Activated CD4-positive, alpha-beta T cell treated with anti-CD3 and anti-CD28 coated beads, Interleukin-2, amount 10 ng/mL, durations not matched to agents 24 days and 14 days (primary cell): Measurements from ENCODE around the gene NOLC1. TPM values are rescaled to one million over a fixed set of nuclear protein-coding genes. Genes with fewer than 3 reads are reported as not detected.

Source experiments
- DNase-seq: peaks from one replicate; pipeline ENCODE4 v3.0.0; 2022
- H3K27ac Mint-ChIP-seq: one replicate; pipeline ENCODE4 v1.8.0; 2022; ENCODE audit warnings: mild to moderate bottlenecking, mixed read lengths
- H3K27me3 Mint-ChIP-seq: one replicate; pipeline ENCODE4 v1.8.0; 2022; ENCODE audit warnings: mixed read lengths
- H3K36me3 Mint-ChIP-seq: one replicate; pipeline ENCODE4 v1.8.0; 2022; ENCODE audit warnings: low read depth, mild to moderate bottlenecking, mixed read lengths
- H3K4me1 Mint-ChIP-seq: one replicate; pipeline ENCODE4 v1.8.0; 2021; ENCODE audit warnings: mixed read lengths
- H3K4me3 Mint-ChIP-seq: one replicate; pipeline ENCODE4 v1.8.0; 2022; ENCODE audit warnings: mild to moderate bottlenecking, moderate library complexity, mixed read lengths
- H3K9me3 Mint-ChIP-seq: one replicate; pipeline ENCODE4 v1.8.0; 2021; ENCODE audit warnings: mixed read lengths
- intact Hi-C: fragments of 100-400 bp; cut with micrococcal nuclease; formaldehyde crosslinking; loops from one replicate; pipeline ENCODE4 v1.15.1; 2023
- total RNA-seq: library from RNA; stranded (reverse); gene quantifications from 2 replicates; pipeline ENCODE4 v1.2.3, GENCODE V29; 2022

Gene NOLC1
- total RNA-seq, 1 donor from 2014 or later, result 281 TPM

DNA sequence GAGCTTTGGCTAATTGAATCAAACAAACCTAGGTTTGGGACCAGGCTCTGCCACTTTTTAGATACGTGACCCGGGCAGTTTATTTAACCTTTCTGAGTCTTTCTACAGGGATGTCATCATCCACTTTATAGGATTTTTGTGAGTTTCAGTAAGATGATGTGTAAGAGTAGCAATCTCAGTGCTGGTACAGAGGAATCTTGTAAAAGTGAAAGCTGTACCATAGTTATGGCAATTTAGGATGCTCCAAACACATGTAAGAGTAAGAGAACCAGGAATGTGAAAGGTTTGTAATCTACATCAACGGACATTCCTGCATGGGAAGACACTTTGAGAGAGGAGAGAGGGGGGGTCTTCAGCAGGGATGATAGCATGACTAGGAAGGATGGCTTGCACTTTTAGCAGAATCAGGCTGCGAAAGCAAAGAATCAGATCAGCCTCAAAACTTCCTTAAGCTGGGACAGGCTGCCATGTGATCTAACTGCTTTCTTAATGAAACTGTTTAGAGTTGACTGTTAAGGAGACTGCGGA, 968 bp downstream of the NOLC1 start:
- peaks cover 49% of the 10 kb centered on the region for H3K4me1 Mint-ChIP-seq
- peak overlapping the region; percentile 99 for H3K4me3 Mint-ChIP-seq
- H3K27ac Mint-ChIP-seq, result peak overlapping the region; percentile 99
- peaks cover 2% of the 10 kb centered on the region for H3K27me3 Mint-ChIP-seq
- H3K9me3 Mint-ChIP-seq, result no peaks in the 10 kb centered on the region
- intact Hi-C loops, result loop anchor here (2.0 to 10.0 kb wide), 3 partner anchors 88 to 492 kb away; partner anchors contain the start of genes C10orf95, HPS6 and TRIM8
- no peak for DNase-seq
- peaks cover 85% of the 10 kb centered on the region for H3K36me3 Mint-ChIP-seq

GRCh38 chr10:102154466-102155116, 2.4 kb downstream of the NOLC1 start:
- intact Hi-C loops, result loop anchor here (5.0 to 10.0 kb wide), 2 partner anchors 298 to 490 kb away; partner anchors contain the start of genes C10orf95 and TRIM8
- peak overlapping the region; percentile 69 for H3K4me3 Mint-ChIP-seq
- peak overlapping the region; percentile 60 for H3K27ac Mint-ChIP-seq
- DNase-seq, result no peak
- peaks cover 87% of the 10 kb centered on the region for H3K36me3 Mint-ChIP-seq
- H3K9me3 Mint-ChIP-seq, result no peaks in the 10 kb centered on the region
- peaks cover 2% of the 10 kb centered on the region for H3K27me3 Mint-ChIP-seq
- peaks cover 55% of the 10 kb centered on the region for H3K4me1 Mint-ChIP-seq

DNA sequence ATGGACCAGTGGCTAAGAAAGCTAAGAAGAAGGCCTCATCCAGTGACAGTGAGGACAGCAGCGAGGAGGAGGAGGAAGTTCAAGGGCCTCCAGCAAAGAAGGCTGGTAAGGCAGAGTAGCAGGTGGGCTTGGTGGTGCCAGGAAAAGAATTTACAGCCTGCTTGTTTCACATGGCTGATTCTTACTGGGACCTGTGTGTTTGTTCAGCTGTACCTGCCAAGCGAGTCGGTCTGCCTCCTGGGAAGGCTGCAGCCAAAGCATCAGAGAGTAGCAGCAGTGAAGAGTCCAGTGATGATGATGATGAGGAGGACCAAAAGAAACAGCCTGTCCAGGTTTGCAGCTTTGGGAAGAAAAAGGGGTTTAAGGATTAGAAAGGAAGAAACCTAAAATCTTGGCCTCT, 5.0 kb downstream of the NOLC1 start:
- Mint-ChIP-seq H3K9me3 (no peaks in the 10 kb centered on the region), H3K27me3 (peaks cover under 1% of the 10 kb centered on the region), H3K4me1 (peaks cover 39% of the 10 kb centered on the region), H3K27ac (peak overlapping the region; percentile 13), H3K36me3 (peaks cover 88% of the 10 kb centered on the region), H3K4me3 (no peak overlapping the region)
- intact Hi-C loops, result loop anchor here (10.0 kb wide), 1 partner anchor 488 kb away; the partner anchor contains the start of gene TRIM8
- DNase-seq, result no peak

DNA sequence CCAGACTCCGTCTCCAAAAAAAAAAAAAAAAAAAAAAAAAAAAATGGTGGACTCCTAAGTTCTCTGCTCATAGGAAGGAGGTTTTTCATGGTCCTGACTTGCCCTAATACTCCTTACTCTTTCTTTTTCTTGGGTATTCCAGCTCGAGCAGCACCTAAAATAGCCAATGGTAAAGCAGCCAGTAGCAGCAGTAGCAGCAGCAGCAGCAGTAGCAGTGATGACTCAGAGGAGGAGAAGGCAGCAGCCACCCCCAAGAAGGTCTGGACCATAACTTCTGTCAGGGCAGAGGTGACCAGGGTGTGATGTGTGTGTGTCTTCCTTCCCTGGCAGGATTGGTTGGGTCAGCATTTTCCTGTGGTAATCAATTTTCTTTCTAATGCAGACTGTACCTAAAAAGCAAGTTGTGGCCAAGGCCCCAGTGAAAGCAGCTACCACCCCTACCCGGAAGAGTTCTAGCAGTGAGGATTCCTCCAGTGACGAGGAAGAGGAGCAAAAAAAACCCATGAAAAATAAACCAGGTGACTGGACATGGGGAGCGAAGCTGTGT, 6.9 kb downstream of the NOLC1 start:
- H3K27ac Mint-ChIP-seq, result no peak overlapping the region

GRCh38 chr10:102159831-102160230, 7.6 kb downstream of the NOLC1 start:
- intact Hi-C loops, result loop anchor here (10.0 kb wide), 1 partner anchor 485 kb away; the partner anchor contains the start of gene TRIM8
- Mint-ChIP-seq H3K9me3 (no peaks in the 10 kb centered on the region), H3K4me3 (no peak overlapping the region), H3K4me1 (peaks cover 29% of the 10 kb centered on the region), H3K27me3 (no peaks in the 10 kb centered on the region), H3K27ac (no peak overlapping the region), H3K36me3 (peaks cover 76% of the 10 kb centered on the region)
- no peak for DNase-seq

More for the DNA sequence above, 6.9 kb downstream of the NOLC1 start:
- intact Hi-C loops, result loop anchor here (10.0 kb wide), 1 partner anchor 486 kb away; the partner anchor contains the start of gene TRIM8
- peaks cover 31% of the 10 kb centered on the region for H3K4me1 Mint-ChIP-seq
- no peak for DNase-seq
- H3K27me3 Mint-ChIP-seq, result no peaks in the 10 kb centered on the region
- peaks cover 81% of the 10 kb centered on the region for H3K36me3 Mint-ChIP-seq
- H3K4me3 Mint-ChIP-seq, result no peak overlapping the region
- no peaks in the 10 kb centered on the region for H3K9me3 Mint-ChIP-seq

GRCh38 chr10:102163342-102163989, 11.3 kb downstream of the NOLC1 start:
- H3K9me3 Mint-ChIP-seq, result no peaks in the 10 kb centered on the region
- no peaks in the 10 kb centered on the region for H3K27me3 Mint-ChIP-seq
- no peak overlapping the region for H3K4me3 Mint-ChIP-seq
- H3K36me3 Mint-ChIP-seq, result peaks cover 46% of the 10 kb centered on the region
- peaks cover 10% of the 10 kb centered on the region for H3K4me1 Mint-ChIP-seq
- H3K27ac Mint-ChIP-seq, result no peak overlapping the region
- intact Hi-C loops, result no loop called here
- no peak for DNase-seq

DNA sequence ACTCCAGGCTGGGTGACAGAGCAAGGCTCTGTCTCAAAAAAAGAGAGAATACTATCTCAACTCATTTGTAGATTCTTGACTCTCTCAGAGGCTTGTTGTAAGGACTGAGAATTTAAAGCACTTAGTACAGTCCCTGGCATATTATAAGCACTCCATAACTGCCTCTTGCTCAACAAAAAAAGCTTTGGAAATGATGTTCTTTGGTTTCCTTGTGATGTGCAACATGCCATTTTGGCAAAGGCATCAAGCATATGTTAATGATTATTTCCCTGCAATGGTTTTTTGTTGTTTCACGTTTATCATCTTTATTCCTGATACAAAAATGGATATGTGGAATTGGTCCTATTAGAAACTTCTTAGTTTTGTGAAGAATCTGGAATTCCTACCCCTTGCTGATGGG, 15.7 kb downstream of the NOLC1 start:
- Mint-ChIP-seq H3K4me3 (no peak overlapping the region), H3K9me3 (no peaks in the 10 kb centered on the region), H3K27ac (no peak overlapping the region), H3K36me3 (peaks cover 12% of the 10 kb centered on the region), H3K27me3 (peaks cover 2% of the 10 kb centered on the region), H3K4me1 (peaks cover 8% of the 10 kb centered on the region)
- no peak for DNase-seq
- intact Hi-C loops, result loop anchor here (2.0 to 5.0 kb wide), 3 partner anchors 179 to 309 kb away; partner anchors contain the start of gene NFKB2

- Mint-ChIP-seq H3K9me3 (no peaks in the 10 kb centered on the region), H3K4me1 (peaks cover 6% of the 10 kb centered on the region), H3K27ac (no peak overlapping the region), H3K36me3 (peaks cover under 1% of the 10 kb centered on the region), H3K4me3 (no peak overlapping the region), H3K27me3 (peaks cover 3% of the 10 kb centered on the region)
- DNase-seq, result no peak
- intact Hi-C loops, result no loop called here
Observed at GRCh38 chr10:102170602-102171001, 18.4 kb downstream of the NOLC1 start.

DNA sequence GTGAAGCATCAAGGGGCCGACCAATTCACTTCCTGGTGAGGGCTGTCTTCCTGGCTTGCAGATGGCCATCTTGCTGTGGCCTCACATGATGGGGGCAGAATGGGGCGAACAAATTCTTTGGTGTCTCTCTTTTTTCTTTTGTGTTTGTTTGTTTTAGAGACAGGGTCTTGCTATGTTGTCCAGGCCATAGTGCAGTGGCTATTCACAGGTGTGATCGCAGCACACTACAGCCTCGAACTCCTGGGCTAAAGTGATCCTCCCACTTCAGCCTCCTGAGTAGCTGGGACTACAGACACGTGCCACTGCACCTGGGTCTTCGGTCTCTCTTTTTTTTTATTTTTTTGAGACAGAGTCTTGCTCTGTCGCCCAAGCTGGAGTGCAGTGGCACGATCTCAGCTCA, 20.1 kb downstream of the NOLC1 start:
- intact Hi-C loops, result no loop called here
- no peak overlapping the region for H3K4me3 Mint-ChIP-seq
- peaks cover 5% of the 10 kb centered on the region for H3K27me3 Mint-ChIP-seq
- H3K9me3 Mint-ChIP-seq, result no peaks in the 10 kb centered on the region
- peaks cover 6% of the 10 kb centered on the region for H3K4me1 Mint-ChIP-seq
- no peak overlapping the region for H3K27ac Mint-ChIP-seq
- H3K36me3 Mint-ChIP-seq, result no peaks in the 10 kb centered on the region
- no peak for DNase-seq

- H3K36me3 Mint-ChIP-seq, result no peaks in the 10 kb centered on the region
- no peak overlapping the region for H3K27ac Mint-ChIP-seq
- no peaks in the 10 kb centered on the region for H3K9me3 Mint-ChIP-seq
- peaks cover 2% of the 10 kb centered on the region for H3K4me1 Mint-ChIP-seq
- H3K27me3 Mint-ChIP-seq, result peaks cover 7% of the 10 kb centered on the region
- H3K4me3 Mint-ChIP-seq, result no peak overlapping the region
- intact Hi-C loops, result no loop called here
- no peak for DNase-seq
Observed at GRCh38 chr10:102175415-102175814, 23.2 kb downstream of the NOLC1 start.

- peaks cover 14% of the 10 kb centered on the region for H3K9me3 Mint-ChIP-seq
- H3K36me3 Mint-ChIP-seq, result peaks cover 4% of the 10 kb centered on the region
- H3K27ac Mint-ChIP-seq, result no peak overlapping the region
- peaks cover 6% of the 10 kb centered on the region for H3K27me3 Mint-ChIP-seq
- no peak overlapping the region for H3K4me3 Mint-ChIP-seq
- peaks cover 15% of the 10 kb centered on the region for H3K4me1 Mint-ChIP-seq
- intact Hi-C loops, result loop anchor here (5.0 kb wide), 1 partner anchor 43 kb away; the partner anchor contains the start of gene ELOVL3
- no peak for DNase-seq
Observed at GRCh38 chr10:102184606-102185005, 32.4 kb downstream of the NOLC1 start.

DNA sequence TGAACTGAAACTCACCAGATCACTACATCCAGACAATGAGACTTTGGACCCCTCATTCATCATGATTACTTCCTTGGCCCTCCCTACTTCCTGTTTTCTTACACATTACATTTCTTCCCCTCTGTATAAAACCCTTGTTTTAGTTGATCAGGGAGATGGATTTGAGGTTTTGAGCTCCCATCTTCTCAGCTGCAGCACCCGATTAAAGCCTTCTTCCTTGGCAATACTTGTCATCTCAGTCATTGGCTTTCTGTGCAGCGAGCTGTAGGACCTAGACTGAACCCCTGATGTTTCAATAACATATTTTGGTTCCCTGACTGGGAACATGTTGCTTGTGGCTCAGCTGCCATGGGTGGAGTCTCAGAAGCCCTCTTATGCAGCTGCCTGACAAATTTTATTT, 33.1 kb downstream of the NOLC1 start:
- DNase-seq, result no peak
- peaks cover 6% of the 10 kb centered on the region for H3K27me3 Mint-ChIP-seq
- no peak overlapping the region for H3K27ac Mint-ChIP-seq
- peaks cover 17% of the 10 kb centered on the region for H3K4me1 Mint-ChIP-seq
- H3K9me3 Mint-ChIP-seq, result peaks cover 14% of the 10 kb centered on the region
- peaks cover 4% of the 10 kb centered on the region for H3K36me3 Mint-ChIP-seq
- intact Hi-C loops, result loop anchor here (5.0 kb wide), 1 partner anchor 42 kb away; the partner anchor contains the start of gene ELOVL3
- no peak overlapping the region for H3K4me3 Mint-ChIP-seq

GRCh38 chr10:102185811-102186527, 33.8 kb downstream of the NOLC1 start:
- Mint-ChIP-seq H3K36me3 (peaks cover 4% of the 10 kb centered on the region), H3K4me3 (no peak overlapping the region), H3K4me1 (peaks cover 17% of the 10 kb centered on the region), H3K27ac (peak overlapping the region; percentile 58), H3K9me3 (peaks cover 14% of the 10 kb centered on the region), H3K27me3 (peaks cover 6% of the 10 kb centered on the region)
- DNase-seq, result no peak
- intact Hi-C loops, result loop anchor here (5.0 kb wide), 1 partner anchor 41 kb away; the partner anchor contains the start of gene ELOVL3
